Ovary (tissue), 9 donors: Measurements from ENCODE around the gene CCN6. TPM values are rescaled to one million over a fixed set of nuclear protein-coding genes. Genes with fewer than 3 reads are reported as not detected.

Source experiments
- DNase-seq, 5 donors: peaks; one replicate each; pipeline ENCODE4 v3.0.0-alpha.2; 2019 to 2020
- H3K27ac ChIP-seq, 2 donors: fragments of 200-600 bp; one replicate each; pipeline versions ENCODE4 v1.5.1 to v1.8.0; 2019 to 2022
- H3K27me3 ChIP-seq: fragments of 200-600 bp; one replicate; pipeline ENCODE4 v1.8.0; 2022
- H3K36me3 ChIP-seq: fragments of 200-600 bp; sonication (generic); one replicate; pipeline ENCODE4 v1.5.1; 2019
- H3K4me1 ChIP-seq: one replicate; pipeline ENCODE4 v1.8.1; 2013; ENCODE audit warnings: mild to moderate bottlenecking, moderate library complexity; ENCODE audit not compliant: insufficient read depth
- H3K4me3 ChIP-seq: fragments of 200-600 bp; sonication (generic); one replicate; pipeline ENCODE4 v1.5.1; 2017
- H3K9me3 ChIP-seq, 2 donors: fragments of 200-600 bp in 1 of 2; sonication (generic) in 1 of 2; one replicate each; pipeline versions ENCODE4 v1.5.1 to v1.8.1; 2013 to 2019; ENCODE audit warnings: mild to moderate bottlenecking in 1 of 2, moderate library complexity in 1 of 2
- EP300 ChIP-seq: sonication (generic); formaldehyde crosslinking; IDR thresholded peaks from one replicate; pipeline ENCODE4 v1.6.1; 2017; ENCODE audit warnings: antibody characterized with exemption
- POLR2A ChIP-seq: fragments of 450-650 bp; IDR thresholded peaks from one replicate; pipeline ENCODE4 v1.6.1; 2017; ENCODE audit warnings: antibody characterized with exemption, mild to moderate bottlenecking, moderate library complexity
- WGBS, 3 donors: extraction: QIAGEN DNeasy Blood & Tissue Kit in 1 of 3; methylation state at CpG; one replicate each; pipeline versions ENCODE4 v1.1.5 to v1.1.7; 2013 to 2017; 5-methylcytosine and 5-hydroxymethylcytosine counted together
- intact Hi-C, 4 donors: fragments of 100-400 bp; cut with DNase I; formaldehyde crosslinking; loops; one replicate each; pipeline versions ENCODE4 v1.11.0 to v1.15.1; 2022 to 2023
- polyA plus RNA-seq, 2 donors: library from polyadenylated mRNA; stranded (reverse); fragments of 200-250 nt in 1 of 2; fragments of 350-450 nt in 1 of 2; fragmentation: Illumina TruSeq in 1 of 2; extraction: RNeasy Lipid Tissue Mini Kit (QIAGEN cat#74804) in 1 of 2; gene quantifications; one replicate each; pipeline ENCODE4 v1.2.3, GENCODE V29; 2013 to 2014
- total RNA-seq, 7 donors: library from RNA; depleted of rRNA in 2 of 7; stranded (reverse); fragments of >200 nt in 2 of 7; fragmentation: NEBNext Ultra II Directional in 3 of 7; extraction: Animal tissue kit (Norgen Biotek cat#: 25700) in 3 of 7; gene quantifications; one replicate each; pipeline versions ENCODE4 v1.1.0 to v1.2.4, GENCODE V29; 2016 to 2023
- TF ChIP-seq, protein P1 (sequence below), 3 donors: fragments of 450-650 bp in 2 of 3; fragments of 200-600 bp in 1 of 3; IDR thresholded peaks; one replicate each; pipeline versions ENCODE4 v1.5.1 to v1.8.0; 2016 to 2022; ENCODE audit warnings: antibody characterized with exemption in 3 of 3, mild to moderate bottlenecking in 1 of 3
- donor health status: DM: no; HTN: no; CAD: no; lungs with moderate emphysema.
- donor health status: DM: no; HTN: no; CAD: no.
- donor health status: Bipolar disorder and iron deficiency.
- donor health status: DM: yes; HTN: yes; CAD: no.
- donor health status: DM: no; HTN: no; CAD: no.
- donor health status: DM: yes; HTN: yes; CAD: no.

CCN6 gene
- total and polyA plus RNA-seq, 9 donors = 0.25 to 2.2 (median 1.3) TPM; not detected in 6

DNA sequence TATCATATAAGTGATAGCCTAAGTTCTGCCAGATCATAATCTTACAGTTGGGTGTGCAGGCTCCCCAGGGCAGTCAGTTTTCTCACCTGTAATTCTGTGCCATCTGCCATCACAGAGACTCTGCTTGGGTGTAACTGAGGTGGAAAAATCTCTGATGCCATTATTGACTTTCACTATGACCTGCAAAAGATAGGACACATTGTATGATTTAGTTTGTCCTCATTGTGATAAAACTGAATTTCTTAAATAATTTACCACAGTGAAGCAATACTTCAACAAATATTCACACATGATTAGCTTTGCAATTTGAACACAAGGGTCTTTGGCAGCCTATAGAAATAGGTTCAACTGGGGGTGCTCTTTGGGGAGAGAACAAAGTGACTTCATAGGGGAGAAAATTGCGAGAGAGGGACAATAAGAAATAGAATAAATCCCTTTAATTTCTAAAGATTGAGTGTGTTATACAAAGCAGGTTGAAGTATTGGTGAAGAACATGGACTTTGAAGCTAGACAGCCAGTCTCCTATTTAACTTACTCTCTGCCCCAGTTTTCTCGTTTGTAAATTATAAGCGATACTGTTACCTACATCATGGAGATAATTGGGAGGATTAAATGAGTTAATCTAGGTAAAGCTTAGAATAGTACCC, 60.8 kb downstream of the CCN6 start:
- 94 to 96% (median 96%) methylated on average over 3 of the region's 3 CpGs for WGBS, 3 donors
- Histone ChIP-seq H3K4me1 (peaks cover 3% of the 10 kb centered on the region), H3K4me3 (no peak overlapping the region), H3K27me3 (no peaks in the 10 kb centered on the region), H3K27ac (no peak overlapping the region), H3K9me3 (no peaks in the 10 kb centered on the region), H3K36me3 (no peaks in the 10 kb centered on the region)
- intact Hi-C loops = no loop called here
- no peak for DNase-seq
- TF ChIP-seq, protein P1, sequence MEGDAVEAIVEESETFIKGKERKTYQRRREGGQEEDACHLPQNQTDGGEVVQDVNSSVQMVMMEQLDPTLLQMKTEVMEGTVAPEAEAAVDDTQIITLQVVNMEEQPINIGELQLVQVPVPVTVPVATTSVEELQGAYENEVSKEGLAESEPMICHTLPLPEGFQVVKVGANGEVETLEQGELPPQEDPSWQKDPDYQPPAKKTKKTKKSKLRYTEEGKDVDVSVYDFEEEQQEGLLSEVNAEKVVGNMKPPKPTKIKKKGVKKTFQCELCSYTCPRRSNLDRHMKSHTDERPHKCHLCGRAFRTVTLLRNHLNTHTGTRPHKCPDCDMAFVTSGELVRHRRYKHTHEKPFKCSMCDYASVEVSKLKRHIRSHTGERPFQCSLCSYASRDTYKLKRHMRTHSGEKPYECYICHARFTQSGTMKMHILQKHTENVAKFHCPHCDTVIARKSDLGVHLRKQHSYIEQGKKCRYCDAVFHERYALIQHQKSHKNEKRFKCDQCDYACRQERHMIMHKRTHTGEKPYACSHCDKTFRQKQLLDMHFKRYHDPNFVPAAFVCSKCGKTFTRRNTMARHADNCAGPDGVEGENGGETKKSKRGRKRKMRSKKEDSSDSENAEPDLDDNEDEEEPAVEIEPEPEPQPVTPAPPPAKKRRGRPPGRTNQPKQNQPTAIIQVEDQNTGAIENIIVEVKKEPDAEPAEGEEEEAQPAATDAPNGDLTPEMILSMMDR (IDR thresholded peaks at IDR 0.05) = no peak
- TF ChIP-seq POLR2A (no peak), EP300 (no peak)

DNA sequence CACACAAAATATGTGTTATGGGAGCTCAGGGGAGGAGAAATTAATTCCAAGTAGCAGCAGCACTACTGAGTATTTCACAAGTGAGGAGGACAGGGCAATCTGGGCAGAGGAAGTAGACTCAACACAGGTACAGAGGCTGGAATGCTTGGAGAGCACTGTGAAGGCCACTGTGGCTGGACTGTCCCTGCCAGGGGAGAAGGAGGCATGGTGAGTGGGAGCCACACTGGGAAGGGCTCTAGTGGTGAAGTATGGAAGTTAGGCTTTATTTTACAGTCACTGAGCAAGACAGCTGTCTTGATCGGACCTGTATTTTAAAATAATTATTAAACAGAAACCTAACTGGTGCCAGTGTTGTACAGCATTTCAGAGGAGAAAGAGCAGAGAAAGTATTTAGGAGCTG, 62.3 kb downstream of the CCN6 start:
- no peaks in the 10 kb centered on the region for H3K36me3 ChIP-seq

DNA sequence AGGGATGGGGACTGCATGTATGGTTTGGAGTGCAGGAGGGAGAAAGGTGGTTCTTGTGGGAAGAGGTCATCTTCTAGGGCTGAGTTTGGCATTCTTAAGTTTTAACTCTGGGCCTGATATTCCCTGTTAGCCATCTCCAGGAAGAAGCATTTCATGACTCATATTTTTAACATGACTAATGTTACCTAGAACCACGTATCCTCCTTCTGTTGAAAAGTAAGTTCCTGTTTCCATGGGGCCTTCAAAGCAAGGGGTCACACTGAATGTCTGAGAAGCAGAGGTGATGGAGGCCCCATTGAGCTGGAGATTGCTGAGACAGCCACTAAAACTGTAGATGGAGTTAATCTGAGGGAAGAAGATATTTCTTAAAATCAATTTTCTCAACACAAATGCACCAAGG, 63.6 kb downstream of the CCN6 start:
- H3K4me1 ChIP-seq = peaks cover 3% of the 10 kb centered on the region
- no peaks in the 10 kb centered on the region for H3K27me3 ChIP-seq
- H3K9me3 ChIP-seq = no peaks in the 10 kb centered on the region
- H3K27ac ChIP-seq = no peak overlapping the region
- TF ChIP-seq, protein P1 (IDR thresholded peaks at IDR 0.05) = no peak
- no peak for TF ChIP-seq EP300
- no peak for TF ChIP-seq POLR2A
- intact Hi-C loops = no loop called here
- no peak for DNase-seq
- H3K36me3 ChIP-seq = no peaks in the 10 kb centered on the region
- H3K4me3 ChIP-seq = no peak overlapping the region
- 71 to 83% (median 74%) methylated on average over 1 of the region's 1 CpG for WGBS, 3 donors

More for the DNA sequence above, 62.3 kb downstream of the CCN6 start:
- Histone ChIP-seq H3K9me3 (no peaks in the 10 kb centered on the region), H3K27me3 (no peaks in the 10 kb centered on the region), H3K4me1 (peaks cover 3% of the 10 kb centered on the region), H3K27ac (no peak overlapping the region), H3K4me3 (no peak overlapping the region)
- intact Hi-C loops = no loop called here
- 86 to 92% (median 91%) methylated on average over 1 of the region's 1 CpG for WGBS, 3 donors
- no peak for DNase-seq
- no peak for TF ChIP-seq EP300
- no peak for TF ChIP-seq POLR2A
- TF ChIP-seq, protein P1 (IDR thresholded peaks at IDR 0.05) = no peak

DNA sequence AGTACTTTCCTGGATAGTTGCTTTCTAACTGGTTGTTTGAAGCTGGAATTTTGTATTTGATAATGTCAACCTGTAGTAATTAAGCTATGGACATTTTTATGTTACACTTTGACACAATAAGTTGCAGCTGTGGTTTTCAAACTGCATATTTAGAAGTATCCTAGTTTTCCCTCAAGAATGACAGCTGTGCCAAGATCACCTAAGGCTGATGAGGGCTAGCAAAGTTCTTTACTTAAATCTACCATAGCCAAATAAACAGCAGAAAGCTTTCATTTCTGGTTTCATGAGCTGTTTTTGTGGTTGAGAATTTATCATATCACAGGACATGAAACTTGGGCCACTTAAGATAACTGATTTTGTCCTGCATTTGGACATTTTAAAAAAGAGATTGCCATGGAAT, 64.1 kb downstream of the CCN6 start:
- intact Hi-C loops = no loop called here
- TF ChIP-seq, protein P1 (IDR thresholded peaks at IDR 0.05) = no peak
- TF ChIP-seq POLR2A (no peak), EP300 (no peak)
- Histone ChIP-seq H3K4me1 (peaks cover 3% of the 10 kb centered on the region), H3K36me3 (no peaks in the 10 kb centered on the region), H3K4me3 (no peak overlapping the region), H3K9me3 (no peaks in the 10 kb centered on the region), H3K27me3 (no peaks in the 10 kb centered on the region), H3K27ac (no peak overlapping the region)
- DNase-seq = no peak

Other genes with a start within 250 kb of the CCN6 start
- gene FYN, start 180.7 kb upstream of the CCN6 start, total RNA-seq = 100 to 1,000 TPM in 1 of 7 donors, 10 to 100 TPM in 6; 54.8 to 116 (median 72.7) TPM
- 10 to 100 TPM; 37.2 to 94.3 TPM for gene FYN, start 180.7 kb upstream of the CCN6 start, polyA plus RNA-seq
- 10 to 100 TPM; 22.9 to 53.0 (median 26.0) TPM for gene TUBE1, start 33.4 kb downstream of the CCN6 start, total RNA-seq
- 10 to 100 TPM; 16.0 to 25.0 TPM for gene TUBE1, start 33.4 kb downstream of the CCN6 start, polyA plus RNA-seq
- 10 to 100 TPM; 23.4 to 37.3 (median 30.4) TPM for gene FAM229B, start 33.5 kb downstream of the CCN6 start, total RNA-seq
- 10 to 100 TPM; 26.3 to 58.2 TPM for gene FAM229B, start 33.5 kb downstream of the CCN6 start, polyA plus RNA-seq
- 10 to 100 TPM; 29.0 to 92.8 (median 42.5) TPM for gene LAMA4, start 200.5 kb downstream of the CCN6 start, total RNA-seq
- 10 to 100 TPM; 32.3 to 84.7 TPM for gene LAMA4, start 200.5 kb downstream of the CCN6 start, polyA plus RNA-seq